Adrenal gland (tissue), 12 donors: ENCODE data around the gene MGAT4A. TPM values are rescaled to one million over a fixed set of nuclear protein-coding genes. Genes with fewer than 3 reads are reported as not detected.
A peak's percentile ranks its signal among the peaks of the same experiment; 100 is the strongest.
"Not testable (repeated sequence)": the region's sequence is repeated elsewhere in the genome, so short reads cannot be mapped to it uniquely, and the experiment has no call there.

Experiments
- DNase-seq, 7 donors: peaks; one replicate each; pipeline ENCODE4 v3.0.0-alpha.2; 2019 to 2020
- H3K27ac ChIP-seq, 5 donors: fragments of 200-600 bp; sonication (generic) in 4 of 5; 1 replicate in 3 of 5; 2 replicates in 2 of 5; pipeline versions ENCODE4 v1.5.1 to v1.8.0; 2016 to 2020; ENCODE audit warnings: mild to moderate bottlenecking in 1 of 5
- H3K27me3 ChIP-seq: fragments of 200-600 bp; 2 replicates; pipeline ENCODE4 v1.8.0; 2021
- H3K36me3 ChIP-seq, 2 donors: fragments of 200-600 bp; replicated peaks in 1 of 2; 1 replicate in 1 of 2; 2 replicates in 1 of 2; pipeline versions ENCODE4 v1.5.1 to v1.8.0; 2018 to 2022
- H3K4me1 ChIP-seq, 2 donors: fragments of 200-600 bp; replicated peaks in 1 of 2; 1 replicate in 1 of 2; 2 replicates in 1 of 2; pipeline versions ENCODE4 v1.5.1 to v1.8.0; 2018 to 2021
- H3K4me3 ChIP-seq, 4 donors: fragments of 200-600 bp; sonication (generic) in 3 of 4; one replicate each; pipeline ENCODE4 v1.5.1; 2016 to 2018
- H3K9me3 ChIP-seq, 3 donors: fragments of 200-600 bp; sonication (generic) in 1 of 3; replicated peaks in 1 of 3; 1 replicate in 2 of 3; 2 replicates in 1 of 3; pipeline versions ENCODE4 v1.5.1 to v1.8.0; 2016 to 2021
- POLR2A ChIP-seq, 2 donors: fragments of 450-650 bp; IDR thresholded peaks; one replicate each; pipeline ENCODE4 v1.6.1; 2017; ENCODE audit warnings: antibody characterized with exemption in 2 of 2, mild to moderate bottlenecking in 2 of 2, moderate library complexity in 1 of 2
- WGBS, 4 donors: extraction: QIAGEN DNeasy Blood & Tissue Kit in 2 of 4; methylation state at CpG; one replicate each; pipeline versions ENCODE4 v1.1.5 to v1.1.7; 2013 to 2017; 5-methylcytosine and 5-hydroxymethylcytosine counted together
- intact Hi-C, 2 donors: fragments of 100-400 bp; cut with DNase I; formaldehyde crosslinking; loops; one replicate each; pipeline versions ENCODE4 v1.14.1 to v1.15.0; 2022 to 2023
- polyA plus RNA-seq, 3 donors: library from polyadenylated mRNA; stranded (reverse); fragments of 200-250 nt in 2 of 3; fragments of 350-450 nt in 1 of 3; fragmentation: Illumina TruSeq in 1 of 3; extraction: RNeasy Lipid Tissue Mini Kit (QIAGEN cat#74804) in 1 of 3; gene quantifications; one replicate each; pipeline ENCODE4 v1.2.3, GENCODE V29; 2013 to 2014
- total RNA-seq, 9 donors: library from RNA; depleted of rRNA in 4 of 9; stranded (reverse); fragments of >200 nt in 4 of 9; fragments of 120-200 nt in 1 of 9; fragmentation: NEBNext Ultra II Directional in 1 of 9; extraction: Animal tissue kit (Norgen Biotek cat#: 25700) in 1 of 9; gene quantifications; one replicate each; pipeline versions ENCODE4 v1.1.0 to v1.2.4, GENCODE V29; 2013 to 2023
- TF ChIP-seq, protein P1 (sequence below), 6 experiments: fragments of 450-650 bp in 4 of 6; fragments of 200-600 bp in 2 of 6; sonication (generic) in 1 of 6; IDR thresholded peaks; 1 replicate in 5 of 6; 2 replicates in 1 of 6; pipeline versions ENCODE4 v1.5.1 to v1.8.0; 2016 to 2021; ENCODE audit warnings: antibody characterized with exemption in 6 of 6, mild to moderate bottlenecking in 2 of 6, moderate library complexity in 1 of 6
- donor health status: healthy with polysubstance abuse.
- donor health status: Bipolar disorder and iron deficiency.
- donor health status: DM: yes; HTN: yes; CAD: no.
- donor health status: DM: no; HTN: no; CAD: no.
- donor health status: DM: no; HTN: no; CAD: no.
- donor health status: DM: yes; HTN: yes; CAD: no.

MGAT4A gene
- total and polyA plus RNA-seq, 12 donors, result 5.2 to 34.4 (median 18.7) TPM

DNA sequence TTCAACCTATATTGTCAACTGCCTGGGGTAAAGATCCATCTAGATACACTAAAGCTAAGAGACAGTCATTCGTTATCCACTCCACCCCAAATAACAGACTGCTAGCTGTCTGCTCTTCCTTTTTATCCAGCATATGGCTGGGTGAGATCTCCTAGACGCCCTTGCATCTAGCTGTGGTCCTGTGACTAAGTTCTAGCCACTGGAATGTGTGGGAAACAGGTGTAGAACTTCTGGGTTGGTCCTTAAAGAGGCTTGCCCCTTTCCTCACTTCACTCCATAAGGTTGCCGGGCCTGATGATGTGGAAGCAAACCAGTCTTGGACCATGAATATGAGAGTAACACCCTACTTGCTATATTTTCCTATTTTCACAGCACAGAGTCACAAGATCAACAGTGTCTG, 125.9 kb downstream of the MGAT4A start:
- no peak overlapping the region for H3K27ac ChIP-seq
- no peak for DNase-seq
- H3K9me3 ChIP-seq, result no peaks in the 10 kb centered on the region
- TF ChIP-seq, protein P1, sequence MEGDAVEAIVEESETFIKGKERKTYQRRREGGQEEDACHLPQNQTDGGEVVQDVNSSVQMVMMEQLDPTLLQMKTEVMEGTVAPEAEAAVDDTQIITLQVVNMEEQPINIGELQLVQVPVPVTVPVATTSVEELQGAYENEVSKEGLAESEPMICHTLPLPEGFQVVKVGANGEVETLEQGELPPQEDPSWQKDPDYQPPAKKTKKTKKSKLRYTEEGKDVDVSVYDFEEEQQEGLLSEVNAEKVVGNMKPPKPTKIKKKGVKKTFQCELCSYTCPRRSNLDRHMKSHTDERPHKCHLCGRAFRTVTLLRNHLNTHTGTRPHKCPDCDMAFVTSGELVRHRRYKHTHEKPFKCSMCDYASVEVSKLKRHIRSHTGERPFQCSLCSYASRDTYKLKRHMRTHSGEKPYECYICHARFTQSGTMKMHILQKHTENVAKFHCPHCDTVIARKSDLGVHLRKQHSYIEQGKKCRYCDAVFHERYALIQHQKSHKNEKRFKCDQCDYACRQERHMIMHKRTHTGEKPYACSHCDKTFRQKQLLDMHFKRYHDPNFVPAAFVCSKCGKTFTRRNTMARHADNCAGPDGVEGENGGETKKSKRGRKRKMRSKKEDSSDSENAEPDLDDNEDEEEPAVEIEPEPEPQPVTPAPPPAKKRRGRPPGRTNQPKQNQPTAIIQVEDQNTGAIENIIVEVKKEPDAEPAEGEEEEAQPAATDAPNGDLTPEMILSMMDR (IDR thresholded peaks at IDR 0.05), result no peak
- no peak for TF ChIP-seq POLR2A (IDR thresholded peaks at IDR 0.05)
- H3K4me3 ChIP-seq, result no peak overlapping the region
- peaks cover 0 to 37% of the 10 kb centered on the region in 2 donors for H3K36me3 ChIP-seq
- WGBS, 4 donors, result 74 to 83% (median 80%) methylated on average over 3 of the region's 3 CpGs
- H3K27me3 ChIP-seq, result no peaks in the 10 kb centered on the region
- peaks cover 17 to 39% of the 10 kb centered on the region in 2 donors for H3K4me1 ChIP-seq
- intact Hi-C loops, result loop anchor here (10.0 kb wide), 2 partner anchors 160 to 190 kb away; partner anchors contain the start of gene INPP4A (in 1 of the 2)

DNA sequence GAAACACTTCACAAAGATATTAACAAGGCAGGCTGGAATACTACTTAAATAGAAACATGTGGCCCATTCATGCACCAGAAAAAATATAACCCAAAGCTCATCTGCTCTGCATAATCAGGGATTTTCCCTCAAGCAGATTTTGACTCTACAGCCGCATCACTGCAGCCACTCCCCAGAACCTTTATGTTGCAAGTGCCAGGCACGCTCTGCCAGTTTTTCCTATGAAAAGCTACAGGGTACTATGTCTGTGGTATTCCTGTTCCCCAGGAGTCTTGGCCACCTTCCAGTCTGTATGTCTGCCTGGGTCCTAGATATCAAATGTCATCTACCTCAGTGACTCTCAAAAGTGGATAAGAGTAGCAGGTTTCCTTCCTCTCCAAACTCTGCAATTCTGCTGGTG, 126.4 kb downstream of the MGAT4A start:
- intact Hi-C loops, result loop anchor here (5.0 to 10.0 kb wide), 3 partner anchors 160 to 192 kb away; partner anchors contain the start of gene INPP4A (in 1 of the 2)
- Histone ChIP-seq H3K36me3 (peaks cover 0 to 38% of the 10 kb centered on the region in 2 donors), H3K9me3 (no peaks in the 10 kb centered on the region), H3K27ac (no peak overlapping the region), H3K27me3 (no peaks in the 10 kb centered on the region), H3K4me1 (peaks cover 12 to 33% of the 10 kb centered on the region in 2 donors), H3K4me3 (no peak overlapping the region)
- no peak for DNase-seq
- 83 to 92% (median 90%) methylated on average over 2 of the region's 2 CpGs for WGBS, 4 donors
- TF ChIP-seq POLR2A (IDR thresholded peaks at IDR 0.05), result no peak
- TF ChIP-seq, protein P1 (IDR thresholded peaks at IDR 0.05), result no peak

DNA sequence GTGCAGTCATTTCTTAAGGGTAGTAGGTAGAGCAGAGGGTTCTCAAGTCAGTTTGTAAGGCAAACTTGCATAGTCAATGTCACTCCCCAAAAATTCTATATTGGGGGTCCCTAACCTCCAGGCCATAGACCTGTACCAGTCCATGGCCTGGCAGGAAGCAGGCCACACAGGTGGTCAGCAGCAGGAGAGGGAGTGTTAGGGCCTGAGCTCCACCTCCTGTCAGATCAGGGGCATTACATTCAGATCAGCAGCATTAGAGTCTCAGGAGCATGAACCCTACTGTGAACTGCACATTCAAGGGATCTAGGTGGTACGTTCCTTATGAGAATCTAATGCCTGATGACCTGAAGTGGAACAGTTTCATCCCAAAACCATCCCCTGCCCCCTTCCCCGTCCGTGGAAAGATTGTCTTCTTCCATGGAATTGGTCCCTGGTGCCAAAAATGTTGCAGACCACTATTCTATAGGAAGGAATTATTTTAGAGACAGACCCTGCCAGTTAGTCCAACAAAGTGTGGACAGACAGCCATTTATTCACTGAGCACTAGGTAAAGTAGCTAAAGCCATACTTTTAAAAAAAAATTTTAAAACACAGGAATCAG, 129.3 kb downstream of the MGAT4A start:
- H3K9me3 ChIP-seq, result no peaks in the 10 kb centered on the region
- H3K27me3 ChIP-seq, result no peaks in the 10 kb centered on the region
- no peak for TF ChIP-seq POLR2A (IDR thresholded peaks at IDR 0.05)
- TF ChIP-seq, protein P1 (IDR thresholded peaks at IDR 0.05), result peak; percentile 38 to 64 (median 58)
- H3K4me1 ChIP-seq, result peaks cover 2 to 20% of the 10 kb centered on the region in 2 donors
- intact Hi-C loops, result loop anchor here (5.0 to 10.0 kb wide), 3 partner anchors 157 to 189 kb away; partner anchors contain the start of gene INPP4A (in 1 of the 2)
- no peak overlapping the region for H3K27ac ChIP-seq
- WGBS, 4 donors, result 59 to 74% (median 64%) methylated on average over 3 of the region's 3 CpGs
- peaks cover 0 to 46% of the 10 kb centered on the region in 2 donors for H3K36me3 ChIP-seq
- DNase-seq, result peak in 3 of 7 donors; percentile 30 to 48 (median 41)
- H3K4me3 ChIP-seq, result no peak overlapping the region

DNA sequence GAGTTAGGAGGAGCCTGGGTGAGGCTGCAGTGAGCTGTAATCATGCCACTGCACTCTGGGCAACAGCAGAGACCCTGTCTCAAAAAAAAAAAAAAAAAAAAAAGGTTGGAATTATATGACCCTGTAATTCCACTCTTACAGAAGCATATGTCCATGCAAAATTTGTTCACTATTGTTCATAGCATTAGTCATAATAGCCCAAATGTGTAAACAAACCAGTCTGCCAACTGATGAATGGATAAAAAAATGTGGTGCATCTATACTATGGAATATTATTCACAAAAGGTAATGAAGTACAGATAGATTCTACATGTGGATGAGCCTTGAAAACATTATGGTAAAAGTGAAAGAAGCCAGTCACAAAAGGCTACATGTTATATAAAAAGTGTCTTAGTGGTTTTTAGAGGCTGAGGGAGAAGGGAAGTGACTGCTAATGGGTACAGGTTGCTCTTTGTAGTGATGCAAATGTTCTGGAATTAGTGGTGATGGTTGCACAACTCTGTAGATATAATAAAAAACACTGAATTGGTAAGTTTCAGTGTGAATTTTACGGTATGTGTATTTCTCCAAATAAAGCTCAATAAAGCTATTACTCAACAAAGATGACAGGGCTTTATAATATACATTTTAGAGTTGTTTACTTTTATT, 132.0 kb downstream of the MGAT4A start:
- H3K9me3 ChIP-seq, result no peaks in the 10 kb centered on the region
- no peaks in the 10 kb centered on the region for H3K4me1 ChIP-seq
- peak overlapping the region in 1 of 5 donors; percentile 12 for H3K27ac ChIP-seq
- no peak for TF ChIP-seq POLR2A (IDR thresholded peaks at IDR 0.05)
- TF ChIP-seq, protein P1 (IDR thresholded peaks at IDR 0.05), result no peak
- no peak for DNase-seq
- intact Hi-C loops, result no loop called here
- no peaks in the 10 kb centered on the region for H3K27me3 ChIP-seq
- 72 to 88% (median 83%) methylated on average over 1 of the region's 1 CpG for WGBS, 4 donors
- peaks cover 0 to 42% of the 10 kb centered on the region in 2 donors for H3K36me3 ChIP-seq
- no peak overlapping the region for H3K4me3 ChIP-seq

GRCh38 chr2:98594665-98595064, 136.3 kb downstream of the MGAT4A start:
- H3K9me3 ChIP-seq, H3K4me3 ChIP-seq, H3K27me3 ChIP-seq, intact Hi-C loops, H3K4me1 ChIP-seq, H3K36me3 ChIP-seq, DNase-seq, H3K27ac ChIP-seq: not testable (repeated sequence)
- WGBS, 4 donors, result 87 to 95% (median 91%) methylated on average over 2 to 4 of the region's 4 CpGs
